Measurements from ENCODE around the gene FUBP3.

Gene FUBP3

DNA sequence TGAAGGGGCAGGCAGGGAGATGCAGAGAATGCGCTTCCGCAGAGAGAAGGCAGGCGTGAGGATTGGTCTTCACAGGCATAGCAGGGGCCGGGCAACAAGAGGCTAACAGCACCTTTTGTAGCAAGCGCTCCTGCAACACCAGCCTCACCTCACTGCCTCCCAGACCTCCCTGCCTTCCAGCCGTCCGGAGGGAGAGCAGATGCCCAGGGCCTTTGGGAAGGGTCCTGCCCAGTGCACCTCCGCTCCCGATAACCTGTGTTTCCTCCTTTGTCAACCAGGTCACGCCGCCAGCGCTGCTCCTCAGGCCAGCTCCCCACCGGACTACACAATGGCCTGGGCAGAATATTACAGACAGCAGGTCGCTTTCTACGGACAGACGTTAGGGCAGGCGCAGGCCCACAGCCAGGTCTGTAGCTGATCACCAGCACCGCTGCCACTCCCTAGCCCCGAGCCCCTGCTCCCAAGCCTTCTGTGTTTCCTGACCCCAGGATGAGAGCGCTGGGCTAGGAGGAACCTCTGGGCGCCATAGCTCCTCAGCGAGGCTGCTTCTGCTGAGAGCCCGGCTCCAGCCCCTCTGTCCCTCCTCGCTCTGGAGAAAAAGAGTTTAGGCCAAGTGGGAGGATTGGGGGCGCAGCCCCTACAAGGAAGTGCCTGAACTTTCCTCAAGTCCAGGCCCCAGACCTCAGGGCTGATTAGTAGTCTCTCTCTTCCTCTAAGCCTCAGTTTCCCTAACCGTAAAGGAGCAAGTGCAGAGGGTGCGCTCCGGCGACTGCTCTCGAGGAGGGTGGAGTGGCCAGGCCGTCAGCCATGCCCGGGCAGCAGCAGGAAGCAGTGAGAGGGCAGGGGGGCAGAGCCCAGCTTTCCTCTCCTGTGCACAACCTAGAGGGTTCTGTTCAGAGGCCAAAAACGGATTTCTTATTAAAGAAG lies 56.6 kb downstream of the FUBP3 start:
- no peak for DNase-seq

DNA sequence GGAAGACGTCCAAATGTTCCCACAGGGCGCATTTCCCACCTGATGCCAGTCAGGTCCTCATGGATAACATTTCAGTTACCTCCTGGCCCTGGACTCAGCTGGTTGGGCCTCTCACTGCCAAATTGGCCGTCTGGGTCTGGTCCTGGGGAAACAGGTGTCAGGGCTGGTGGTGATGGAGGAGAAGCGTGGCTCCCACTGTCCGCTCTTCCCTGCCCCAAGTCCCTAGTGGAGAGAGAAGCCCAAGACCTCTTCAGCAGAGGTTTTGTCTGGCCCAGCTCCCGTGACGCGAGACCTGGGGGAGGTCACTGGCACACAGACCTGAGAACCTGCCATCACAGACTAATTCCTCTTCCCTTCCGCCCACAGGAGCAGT lies 57.3 kb downstream of the FUBP3 start:
- DNase-seq: no peak

DNA sequence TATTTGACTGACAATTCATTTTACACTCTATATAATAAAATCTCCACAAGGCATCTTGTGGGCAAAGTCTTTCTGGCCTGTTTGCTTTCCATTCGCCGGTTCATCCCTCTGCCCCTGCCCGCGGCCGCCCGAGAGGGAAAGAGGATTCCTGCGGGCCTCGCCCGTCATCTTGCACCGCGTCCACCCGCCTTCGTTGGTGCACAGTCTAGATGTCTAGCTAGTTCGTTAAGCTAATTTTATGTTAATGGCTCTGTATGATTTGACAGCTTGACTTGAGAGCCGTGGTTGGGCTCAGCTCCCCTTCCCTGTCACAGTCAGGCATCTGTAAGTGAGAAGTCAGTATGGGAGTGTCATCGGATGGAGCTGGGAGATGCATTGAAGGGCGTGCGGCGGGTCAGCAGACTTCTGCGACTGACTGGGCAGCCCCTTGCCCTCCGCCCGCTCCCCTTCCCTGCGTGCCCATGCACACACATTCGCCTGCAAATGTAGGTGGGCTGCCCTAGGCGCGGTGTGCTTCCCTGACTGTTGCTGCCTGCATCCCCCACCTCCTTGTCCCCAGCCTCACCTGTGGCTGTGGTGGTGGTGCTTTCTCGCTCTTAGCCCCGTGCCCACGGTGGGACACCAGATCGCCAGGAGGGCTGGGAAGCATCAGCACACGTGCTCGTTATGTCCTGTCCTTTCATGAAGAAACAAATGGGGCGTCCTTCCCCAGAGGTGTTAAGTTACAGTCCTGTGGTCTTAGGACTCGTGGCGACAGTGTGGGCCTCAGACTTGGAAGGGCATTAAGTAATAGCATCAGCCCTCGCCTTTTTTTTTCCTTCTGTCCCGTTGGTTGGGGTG lies 59.1 kb downstream of the FUBP3 start:
- no peak for DNase-seq

DNA sequence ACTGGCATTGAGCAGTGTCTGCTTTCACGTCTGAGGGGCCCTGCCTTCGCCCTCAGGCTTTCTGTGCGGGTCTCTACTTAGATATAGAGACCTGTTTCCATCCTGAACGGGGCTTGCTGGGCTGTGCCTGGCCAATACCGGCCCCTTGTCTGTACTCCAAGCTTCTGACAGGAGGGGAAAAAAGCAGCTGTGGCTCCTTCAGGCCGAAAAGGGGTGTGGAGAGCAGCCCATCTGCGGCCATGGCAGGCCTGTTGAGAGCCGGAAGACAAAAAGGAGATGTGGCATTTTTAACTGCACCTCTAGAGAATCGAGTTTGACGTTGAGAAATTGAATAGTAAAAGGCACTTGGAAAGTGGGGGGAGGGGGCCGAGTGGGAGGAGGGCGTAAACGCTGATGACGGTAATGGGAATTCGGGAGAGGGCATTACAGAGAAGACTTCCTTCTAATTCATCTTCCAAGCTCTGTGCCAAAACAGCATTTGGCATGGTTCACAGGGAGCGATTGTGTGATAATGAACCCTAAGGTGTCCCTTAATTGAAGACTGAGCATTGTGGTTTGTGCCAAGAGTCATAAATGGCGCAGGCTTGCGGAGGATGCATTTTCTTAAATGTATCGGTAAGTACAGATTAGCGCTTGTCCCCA lies 59.9 kb downstream of the FUBP3 start:
- DNase-seq: no peak

DNA sequence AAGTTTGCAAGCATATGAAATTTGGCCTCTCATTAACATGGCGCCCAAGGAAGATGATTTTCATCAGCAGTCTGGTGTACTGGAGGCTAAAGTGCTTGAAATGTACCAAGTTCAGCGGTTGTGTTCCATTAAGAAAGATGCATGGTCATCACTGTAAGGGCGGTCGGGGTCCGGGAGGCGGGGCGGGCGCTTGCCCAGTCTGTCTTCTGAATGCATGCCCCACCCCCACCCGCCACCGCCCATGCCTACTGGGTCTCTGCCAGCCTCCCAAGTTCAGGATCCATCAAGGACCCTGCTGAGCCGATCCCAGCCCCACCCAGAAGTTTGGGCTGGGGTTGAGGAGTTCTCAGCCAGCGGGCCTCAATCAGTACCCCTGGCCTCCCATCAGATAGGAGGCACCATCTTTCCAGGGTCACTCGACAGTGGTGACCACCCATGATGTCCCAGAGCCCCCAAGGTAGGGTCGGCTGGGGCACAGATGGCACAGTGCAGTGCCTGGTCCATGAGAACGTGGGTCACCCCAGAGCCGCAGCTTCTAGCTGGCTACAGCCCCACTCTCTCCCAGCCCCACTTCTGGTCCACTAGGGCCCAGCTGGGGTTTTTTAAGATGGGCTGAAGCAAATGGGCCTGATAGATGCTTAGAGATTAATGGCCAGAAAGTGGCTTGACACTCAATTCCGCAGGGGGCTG lies 60.6 kb downstream of the FUBP3 start:
- no peak for DNase-seq

DNA sequence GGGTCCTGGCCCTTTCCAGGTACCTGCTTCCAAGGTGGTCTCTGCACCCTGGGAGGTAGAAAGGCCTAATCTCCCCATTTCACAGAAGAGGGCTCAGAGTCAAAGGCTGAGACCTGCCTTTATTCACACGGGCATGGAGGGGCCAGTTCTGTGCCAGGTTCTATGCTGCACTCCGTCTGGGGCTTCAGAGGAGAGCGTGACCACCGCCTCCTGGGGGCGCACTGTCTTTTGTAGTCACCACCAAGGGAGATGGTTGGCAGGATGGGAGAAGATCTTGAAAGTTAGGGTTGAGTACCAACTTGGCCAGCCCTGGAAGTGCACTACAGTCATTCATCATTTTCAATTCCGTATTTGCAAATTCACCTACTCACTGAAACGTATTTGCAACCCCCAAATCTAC lies 61.3 kb downstream of the FUBP3 start:
- no peak for DNase-seq

DNA sequence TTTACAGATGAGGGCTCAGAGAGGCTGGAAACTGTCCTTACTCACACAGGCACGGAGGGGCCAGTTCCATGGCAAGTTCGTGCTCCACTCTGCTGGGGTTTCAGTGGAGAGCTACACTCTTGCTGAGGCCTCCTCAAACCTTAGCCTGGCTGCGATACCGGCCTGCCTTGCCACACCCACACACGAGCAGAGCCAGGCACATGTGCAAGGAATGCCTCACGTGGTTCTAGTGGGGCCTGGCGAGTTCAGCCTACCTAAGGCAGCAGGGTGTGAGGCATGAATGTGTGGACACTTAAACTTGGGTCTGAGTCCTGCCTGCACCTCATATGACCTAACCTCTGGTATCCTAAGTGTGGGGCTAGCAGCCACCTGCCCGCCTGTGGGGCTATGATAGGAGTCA lies 63.5 kb downstream of the FUBP3 start:
- no peak for DNase-seq

DNA sequence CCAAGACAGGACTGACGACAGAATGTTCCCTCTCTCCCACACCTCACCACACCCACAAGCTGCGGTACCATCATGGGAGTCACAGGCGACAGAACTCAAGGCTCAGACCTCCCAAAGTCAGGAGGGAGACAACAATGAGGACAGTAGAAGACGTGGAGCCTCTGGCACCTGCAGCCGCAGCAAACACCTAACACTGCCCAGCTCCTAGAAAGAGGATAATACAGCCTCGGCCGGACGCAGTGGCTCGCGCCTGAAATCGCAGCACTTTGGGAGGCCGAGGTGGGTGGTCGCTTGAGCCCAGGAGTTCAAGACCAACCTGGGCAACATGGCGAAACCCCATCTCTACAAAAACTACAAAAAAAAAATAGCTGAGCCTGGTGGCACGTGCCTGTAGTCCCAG lies 71.8 kb downstream of the FUBP3 start:
- no peak for DNase-seq

DNA sequence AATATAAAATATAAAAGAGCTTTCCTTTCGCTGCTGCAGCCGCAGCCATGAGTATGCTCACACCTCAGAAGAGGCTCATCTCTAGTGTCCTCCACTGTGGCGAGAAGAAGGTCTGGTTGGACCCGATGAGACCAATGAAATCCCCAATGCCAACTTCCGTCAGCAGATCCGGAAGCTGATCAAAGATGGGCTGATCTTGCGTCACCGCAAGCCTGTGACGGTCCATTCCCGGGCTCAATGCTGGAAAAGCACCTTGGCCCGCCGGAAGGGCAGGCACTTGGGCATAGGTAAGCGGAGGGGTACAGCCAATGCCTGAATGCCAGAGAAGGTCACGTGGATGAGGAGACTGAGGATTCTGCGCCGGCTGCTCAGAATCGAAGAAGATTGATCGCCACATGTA lies 72.4 kb downstream of the FUBP3 start:
- DNase-seq: no peak

DNA sequence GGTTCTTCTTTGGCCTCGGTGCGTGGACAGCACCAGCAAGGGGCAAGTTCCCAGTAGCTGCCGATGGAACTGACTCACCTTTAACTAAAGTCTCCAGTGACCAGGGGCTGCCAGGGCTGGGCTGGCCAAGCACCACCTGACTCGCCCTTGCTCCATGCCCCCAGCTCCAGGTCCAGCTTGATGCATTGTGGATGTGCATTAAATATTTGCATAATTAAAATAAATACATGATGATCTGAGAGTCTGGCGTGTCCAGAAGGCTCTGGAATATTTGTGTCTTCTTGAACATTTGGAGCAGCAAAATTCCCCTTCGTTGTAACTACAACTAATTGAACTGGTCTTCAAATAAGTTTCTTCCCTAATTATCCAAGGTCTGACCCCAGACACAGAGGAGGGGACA lies 75.5 kb downstream of the FUBP3 start:
- no peak for DNase-seq

DNA sequence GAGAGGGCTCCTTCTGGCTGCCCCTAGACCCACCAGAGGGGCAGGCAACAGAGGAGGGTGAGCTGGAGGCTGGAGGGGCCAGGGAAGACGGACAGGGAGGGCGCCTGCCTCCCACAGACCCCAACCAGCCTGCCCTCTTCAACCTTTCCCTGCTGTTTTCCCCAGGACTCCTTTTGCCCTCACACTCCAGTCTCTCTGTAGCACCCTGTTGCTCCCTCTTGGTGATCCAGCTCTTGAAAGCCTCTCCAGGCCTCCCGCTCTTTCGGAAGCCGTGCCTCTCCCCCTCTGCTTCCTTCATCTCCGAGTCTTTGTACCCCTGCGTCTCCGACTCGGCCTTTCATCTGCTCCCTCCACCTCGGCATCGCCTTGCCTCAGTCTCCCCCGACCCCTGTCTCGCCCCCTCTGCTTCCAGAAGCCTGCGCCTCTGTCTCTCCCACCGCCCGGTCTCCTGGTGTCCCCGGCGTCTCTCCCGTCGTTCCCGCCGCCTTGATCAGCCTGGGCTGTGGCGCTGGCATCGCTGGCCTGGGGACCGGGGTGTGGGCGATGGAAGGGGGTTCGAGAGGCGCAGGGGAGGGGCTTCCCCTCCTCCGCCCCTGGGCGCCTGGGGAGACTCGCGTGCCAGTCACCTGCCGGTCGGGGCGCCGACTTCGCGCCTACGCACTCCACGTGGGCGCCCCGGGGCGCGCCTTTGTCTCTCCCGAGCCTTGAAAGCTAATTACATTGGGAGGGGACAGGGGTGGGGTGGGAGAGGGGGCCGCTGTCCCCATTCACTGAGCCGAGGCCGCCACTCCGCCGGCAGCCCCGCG lies 79.7 kb downstream of the FUBP3 start:
- DNase-seq: no peak

DNA sequence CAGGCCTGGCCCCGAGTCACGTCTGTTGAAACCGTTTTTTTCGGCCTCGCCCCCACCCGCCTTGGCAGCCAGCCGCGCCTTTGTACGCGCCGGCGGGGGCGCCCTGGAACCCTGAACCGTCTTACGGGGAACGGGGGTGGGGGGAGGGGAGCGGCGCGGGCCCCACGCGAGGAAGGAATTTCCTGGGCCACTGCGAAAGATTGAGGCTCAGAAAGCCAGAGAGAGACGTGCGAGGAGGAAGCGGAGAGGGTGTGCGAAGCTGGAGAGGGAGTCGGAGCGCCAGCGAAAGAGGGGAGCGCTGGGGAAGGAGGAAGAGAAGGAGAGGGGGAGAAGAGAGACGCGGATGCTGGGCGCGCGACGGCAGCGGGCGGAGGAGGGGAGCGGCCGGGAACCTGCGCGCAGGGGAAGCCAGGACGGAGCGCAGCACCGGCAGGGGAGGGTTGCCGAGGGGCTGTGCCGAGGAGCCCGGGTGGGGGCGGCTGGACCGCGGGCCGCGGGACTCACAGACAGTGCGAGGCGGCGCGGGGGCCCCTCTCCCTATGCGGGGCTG lies 80.4 kb downstream of the FUBP3 start:
- no peak for DNase-seq

DNA sequence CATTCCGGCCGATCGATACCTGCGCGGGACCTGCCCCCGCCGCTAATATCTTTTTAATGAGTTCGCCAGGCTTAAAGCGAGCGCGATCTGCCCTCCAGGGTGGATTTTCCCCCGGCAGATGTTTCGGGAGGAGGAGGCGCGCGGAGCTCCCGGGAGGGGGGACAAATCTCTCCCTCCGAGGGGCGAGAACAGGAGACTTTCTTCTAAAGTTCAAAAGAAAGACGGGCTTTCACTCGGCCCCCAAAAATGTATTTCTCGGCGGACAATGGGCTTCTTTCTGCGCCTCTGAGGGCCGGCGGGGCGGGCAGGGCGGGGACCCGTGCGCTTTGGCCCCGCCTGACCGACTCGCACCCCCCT lies 80.9 kb downstream of the FUBP3 start:
- no peak for DNase-seq

DNA sequence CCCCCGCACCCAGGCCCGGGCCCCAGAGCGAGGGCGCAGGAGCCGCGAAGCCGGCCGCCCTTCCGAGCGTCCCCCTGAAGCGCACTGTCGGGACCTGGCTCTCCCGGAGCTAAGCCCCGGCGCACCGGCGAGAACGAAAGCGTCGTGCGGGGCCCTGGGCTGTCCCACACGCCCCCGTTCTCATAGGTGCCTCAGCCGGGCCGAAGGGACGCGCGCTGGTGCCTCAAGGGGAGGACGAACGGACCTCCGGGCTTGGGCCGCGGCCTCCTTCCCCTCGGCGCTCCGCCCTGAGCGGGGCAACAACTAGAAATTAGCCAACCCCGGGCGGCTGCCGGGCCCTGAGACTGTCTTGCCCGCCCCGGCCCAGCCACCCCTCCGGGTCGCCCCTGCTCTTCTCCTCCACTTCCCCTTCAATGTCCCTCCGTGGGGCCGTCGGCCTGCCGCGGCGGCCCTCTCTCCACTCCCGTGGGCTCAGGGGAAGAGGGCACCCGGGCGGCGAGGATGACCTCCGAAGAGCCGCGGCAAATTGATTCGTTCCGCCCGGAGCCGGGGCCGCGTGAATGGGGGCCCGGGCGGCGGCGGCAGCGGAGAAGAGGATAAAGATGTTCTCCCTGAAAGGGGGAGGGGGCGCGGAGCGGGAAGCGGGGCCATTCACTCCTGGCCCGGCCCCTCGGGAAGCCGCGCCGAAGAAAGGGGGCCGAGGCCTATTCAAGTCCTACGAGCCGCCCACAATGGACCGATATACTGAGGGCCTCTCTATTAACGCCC lies 81.5 kb downstream of the FUBP3 start:
- DNase-seq: no peak

DNA sequence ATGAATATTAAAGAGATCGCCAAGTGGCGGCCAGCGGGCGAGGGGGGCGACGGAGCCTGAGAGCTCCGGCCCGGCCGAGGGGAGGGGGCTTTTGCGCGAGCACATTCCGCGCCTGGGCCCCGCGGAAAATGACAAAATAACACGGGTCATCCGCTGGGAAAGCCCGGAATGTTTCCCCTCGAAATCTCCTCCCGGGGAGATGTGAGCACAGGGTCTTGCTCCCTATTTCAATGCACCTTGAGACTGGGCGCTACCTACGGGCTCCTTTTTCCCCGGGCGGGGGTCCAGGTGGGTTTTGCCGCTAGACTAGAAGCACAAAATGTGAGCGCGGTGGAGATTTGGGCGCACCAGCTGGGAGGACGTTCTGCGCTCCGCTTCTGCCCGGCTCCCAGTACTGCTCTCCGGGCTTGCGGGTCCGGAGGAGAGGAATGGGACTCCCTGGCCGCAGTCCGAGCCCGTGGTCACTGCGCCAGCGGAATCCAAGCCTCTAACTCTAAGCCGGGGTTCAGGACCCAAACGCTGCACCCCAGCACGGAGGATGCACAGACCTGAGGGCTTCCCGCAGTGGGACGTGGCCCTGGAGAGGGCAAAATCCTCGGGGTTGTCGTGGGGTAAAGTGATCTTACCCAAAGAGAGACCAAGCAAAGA lies 82.2 kb downstream of the FUBP3 start:
- no peak for DNase-seq

DNA sequence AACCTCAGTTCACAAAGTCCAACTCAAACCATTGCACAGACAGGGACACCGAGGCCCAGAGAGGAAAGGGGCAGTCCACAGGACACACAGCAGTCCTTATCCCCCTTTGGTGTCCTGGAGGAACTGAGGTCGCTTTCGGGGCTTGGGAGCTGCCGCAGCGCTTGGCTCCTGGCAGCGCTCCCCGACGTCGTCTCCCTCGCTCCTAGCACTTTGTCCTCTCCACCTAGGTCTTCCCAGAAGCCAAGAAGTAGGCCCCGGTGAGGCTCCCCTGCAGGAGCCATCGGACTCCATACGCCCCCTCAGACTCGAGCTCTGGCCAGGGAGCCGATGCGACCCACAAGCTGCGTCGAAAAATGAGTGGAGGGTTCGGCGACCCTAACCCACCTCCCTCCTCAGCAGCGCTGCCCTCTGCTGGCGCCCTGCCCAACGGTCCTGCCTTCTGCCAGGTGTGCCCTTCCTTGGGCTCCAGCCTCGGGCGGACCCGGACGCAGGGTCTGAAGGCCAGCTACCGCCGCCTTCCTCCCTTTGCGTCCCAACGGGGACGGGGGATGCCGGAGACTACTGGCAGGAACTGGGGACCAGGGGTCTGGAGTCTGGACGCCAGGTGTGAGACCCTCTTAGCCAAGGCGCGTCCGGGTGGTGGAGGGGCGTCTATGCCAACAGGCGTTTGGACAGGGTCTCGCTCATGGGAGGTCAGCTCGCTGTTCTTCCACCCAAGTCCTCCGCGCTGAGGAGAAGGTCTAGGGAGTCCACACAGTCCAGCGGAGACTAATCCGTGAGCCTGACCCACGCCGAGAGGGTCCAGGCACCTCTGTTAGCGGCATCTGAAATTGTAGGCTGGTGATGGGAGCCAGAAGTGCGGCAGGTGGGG lies 83.0 kb downstream of the FUBP3 start:
- DNase-seq: no peak

DNA sequence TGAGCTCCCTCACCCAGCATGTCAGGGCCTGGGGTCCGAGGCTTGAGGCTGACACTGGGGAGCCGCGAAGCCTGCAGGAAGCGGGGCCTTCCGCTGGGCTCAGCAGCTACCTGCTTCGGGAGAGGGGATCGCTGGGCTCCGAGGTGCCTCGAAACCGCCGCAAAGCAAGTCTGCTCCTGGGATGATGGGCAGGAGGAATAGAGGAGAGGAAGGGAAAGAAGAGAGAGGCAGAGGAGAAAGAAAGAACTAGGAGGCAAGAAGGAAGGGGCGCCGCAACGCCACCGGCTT lies 83.5 kb downstream of the FUBP3 start:
- DNase-seq: no peak

DNA sequence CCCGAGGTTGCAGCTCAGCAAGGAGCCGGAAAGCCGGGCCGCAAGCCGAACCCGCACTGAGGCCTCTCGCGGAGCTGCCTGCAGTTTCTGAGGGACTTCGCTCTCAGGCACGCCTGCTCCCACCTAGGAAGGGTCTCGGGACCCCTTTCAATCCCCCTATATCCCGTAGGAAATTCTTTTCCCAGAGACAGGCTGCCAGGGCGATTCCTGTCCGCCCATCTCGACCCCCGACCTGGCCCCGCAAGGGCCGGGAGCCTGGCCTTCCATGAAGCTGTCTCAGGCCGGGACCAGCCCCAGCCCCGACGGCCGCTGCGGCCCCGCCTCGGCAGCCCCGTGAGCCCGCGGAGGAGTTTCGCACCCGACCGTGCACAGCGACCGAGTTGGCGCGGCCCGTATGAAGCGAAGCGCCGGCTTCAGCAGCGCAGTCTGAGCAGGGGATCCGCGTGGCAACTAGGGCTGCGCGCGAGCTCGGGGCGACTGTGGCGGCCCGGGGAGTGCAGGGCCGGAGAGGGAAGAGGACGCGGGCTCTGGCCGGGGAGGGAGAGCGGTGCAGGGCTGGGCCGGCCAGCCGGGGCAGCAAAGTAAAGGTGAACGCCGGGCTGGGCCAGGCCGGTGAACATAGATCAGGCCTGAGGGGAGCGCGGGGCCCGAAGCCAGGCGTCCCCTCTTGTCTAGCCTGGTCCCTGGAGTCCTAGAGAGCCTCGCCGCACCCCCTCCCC lies 84.0 kb downstream of the FUBP3 start:
- no peak for DNase-seq

DNA sequence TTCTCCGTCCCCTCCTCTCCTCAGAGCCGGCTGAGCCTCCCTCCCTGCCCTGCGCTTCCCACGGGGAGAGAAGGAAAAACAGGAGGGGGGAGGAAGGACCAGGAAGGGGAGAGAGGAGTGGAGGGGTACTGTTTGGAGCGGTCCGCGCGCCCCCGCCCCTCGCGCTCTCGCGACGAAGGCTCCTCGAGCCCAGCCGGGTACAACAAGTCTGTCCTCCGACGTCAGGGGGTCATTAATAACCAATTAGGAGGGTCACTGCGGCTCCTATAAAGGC lies 84.5 kb downstream of the FUBP3 start:
- no peak for DNase-seq
